AG04449 (cell line): ENCODE measurements around the gene ZMIZ1.

ENCODE experiments used
- CTCF ChIA-PET: fragments of 350-600 bp; formaldehyde crosslinking; extraction: SDS; loops from one replicate; lab custom pipeline; 2021; ENCODE audit warnings: antibody characterized with exemption; lab: Yijun Ruan, JAX
- POLR2A ChIA-PET: fragments of 400-600, 350-600 bp; formaldehyde crosslinking; extraction: SDS; loops from one replicate; lab custom pipeline; 2020; ENCODE audit warnings: antibody characterized with exemption, inconsistent platforms; lab: Yijun Ruan, JAX
- DNase-seq: peaks from one replicate; pipeline ENCODE4 v3.0.0-alpha.2; 2010; ENCODE audit warnings: low read depth, low spot score
- H3K4me3 ChIP-seq: 2 replicates; pipeline ENCODE4 v1.5.1; 2011; ENCODE audit warnings: low read depth, mild to moderate bottlenecking, control low read depth, low read length
- TF ChIP-seq, protein P1 (sequence below): IDR thresholded peaks from one replicate; pipeline ENCODE4 v1.5.1; 2011; ENCODE audit warnings: mild to moderate bottlenecking, moderate library complexity, low read length, control low read depth, inconsistent platforms; ENCODE audit not compliant: insufficient read depth; ENCODE audit errors: missing control alignments

Gene ZMIZ1

DNA sequence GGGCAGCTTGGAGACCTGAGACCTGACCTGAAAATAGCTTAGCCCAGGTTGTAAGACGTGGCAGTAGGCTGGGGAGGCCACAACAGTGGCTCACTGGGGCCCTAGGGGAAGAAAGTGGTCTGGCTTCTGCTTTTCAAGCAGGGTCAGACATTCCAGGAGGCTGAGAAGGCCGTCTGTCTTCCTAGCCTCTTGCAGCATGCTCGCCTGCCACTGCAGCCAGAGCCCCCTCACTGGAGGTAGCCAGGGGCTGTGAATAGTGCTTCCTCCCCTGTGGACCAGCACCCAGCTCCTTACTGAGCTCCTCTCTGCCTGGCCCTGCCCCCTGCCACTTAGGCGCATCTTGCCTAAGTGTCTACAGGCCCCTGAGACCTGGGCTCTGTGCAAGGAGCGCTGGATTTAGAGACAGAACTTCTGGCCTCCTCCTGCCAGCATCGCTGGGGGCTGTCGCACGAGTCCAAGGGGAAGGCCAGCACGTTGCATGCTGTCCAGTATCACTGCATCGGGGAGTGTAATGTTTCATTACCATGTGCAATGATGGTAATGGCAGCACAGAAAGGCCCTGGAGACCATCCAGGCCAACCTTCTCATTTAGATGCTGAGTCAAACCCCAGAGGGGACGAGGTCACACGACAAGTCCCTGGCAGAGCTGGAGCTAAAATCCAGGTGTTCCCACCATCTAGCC is 12.7 kb downstream of the ZMIZ1 start:
- no peak overlapping the region; the same call in 1 of the 2 replicates for H3K4me3 ChIP-seq
- peak; percentile 84 for DNase-seq
- CTCF ChIA-PET, result interaction anchor here (0.7 to 4.2 kb wide), 5 partner anchors 11 to 1034 kb away, joined by 3 to 49 read pairs (median 4); no protein-coding TSS in a partner anchor
- TF ChIP-seq, protein P1, sequence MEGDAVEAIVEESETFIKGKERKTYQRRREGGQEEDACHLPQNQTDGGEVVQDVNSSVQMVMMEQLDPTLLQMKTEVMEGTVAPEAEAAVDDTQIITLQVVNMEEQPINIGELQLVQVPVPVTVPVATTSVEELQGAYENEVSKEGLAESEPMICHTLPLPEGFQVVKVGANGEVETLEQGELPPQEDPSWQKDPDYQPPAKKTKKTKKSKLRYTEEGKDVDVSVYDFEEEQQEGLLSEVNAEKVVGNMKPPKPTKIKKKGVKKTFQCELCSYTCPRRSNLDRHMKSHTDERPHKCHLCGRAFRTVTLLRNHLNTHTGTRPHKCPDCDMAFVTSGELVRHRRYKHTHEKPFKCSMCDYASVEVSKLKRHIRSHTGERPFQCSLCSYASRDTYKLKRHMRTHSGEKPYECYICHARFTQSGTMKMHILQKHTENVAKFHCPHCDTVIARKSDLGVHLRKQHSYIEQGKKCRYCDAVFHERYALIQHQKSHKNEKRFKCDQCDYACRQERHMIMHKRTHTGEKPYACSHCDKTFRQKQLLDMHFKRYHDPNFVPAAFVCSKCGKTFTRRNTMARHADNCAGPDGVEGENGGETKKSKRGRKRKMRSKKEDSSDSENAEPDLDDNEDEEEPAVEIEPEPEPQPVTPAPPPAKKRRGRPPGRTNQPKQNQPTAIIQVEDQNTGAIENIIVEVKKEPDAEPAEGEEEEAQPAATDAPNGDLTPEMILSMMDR, result no peak
- POLR2A ChIA-PET, result interaction anchor here (1.3 to 1.4 kb wide), 3 partner anchors 12 to 70 kb away, joined by 3 to 4 read pairs (median 4); no protein-coding TSS in a partner anchor

DNA sequence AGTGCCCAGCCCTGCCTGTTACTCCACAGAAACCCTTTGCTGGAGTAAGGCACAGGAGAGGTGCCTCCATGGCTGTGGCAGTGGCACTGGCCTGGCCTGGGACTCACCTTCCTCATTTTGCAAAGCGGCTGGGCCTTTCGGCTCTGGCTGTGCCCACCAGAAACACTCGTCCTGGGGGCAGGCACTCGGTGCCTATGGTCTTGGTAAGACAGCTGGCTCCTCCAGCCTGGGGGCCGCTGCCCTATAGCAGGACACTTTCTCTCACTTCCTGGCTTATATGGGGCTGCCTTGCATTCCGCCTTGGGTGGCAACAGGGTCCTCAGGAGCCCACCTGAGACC is 13.2 kb downstream of the ZMIZ1 start:
- no peak for DNase-seq
- ChIA-PET POLR2A (interaction anchor here (1.3 to 1.4 kb wide), 2 partner anchors 57 to 69 kb away, joined by 3 to 4 read pairs; no protein-coding TSS in a partner anchor), CTCF (interaction anchor here (0.7 to 4.2 kb wide), 4 partner anchors 12 to 1034 kb away, joined by 3 to 49 read pairs (median 8); no protein-coding TSS in a partner anchor)
- no peak overlapping the region for H3K4me3 ChIP-seq
- TF ChIP-seq, protein P1, result no peak

DNA sequence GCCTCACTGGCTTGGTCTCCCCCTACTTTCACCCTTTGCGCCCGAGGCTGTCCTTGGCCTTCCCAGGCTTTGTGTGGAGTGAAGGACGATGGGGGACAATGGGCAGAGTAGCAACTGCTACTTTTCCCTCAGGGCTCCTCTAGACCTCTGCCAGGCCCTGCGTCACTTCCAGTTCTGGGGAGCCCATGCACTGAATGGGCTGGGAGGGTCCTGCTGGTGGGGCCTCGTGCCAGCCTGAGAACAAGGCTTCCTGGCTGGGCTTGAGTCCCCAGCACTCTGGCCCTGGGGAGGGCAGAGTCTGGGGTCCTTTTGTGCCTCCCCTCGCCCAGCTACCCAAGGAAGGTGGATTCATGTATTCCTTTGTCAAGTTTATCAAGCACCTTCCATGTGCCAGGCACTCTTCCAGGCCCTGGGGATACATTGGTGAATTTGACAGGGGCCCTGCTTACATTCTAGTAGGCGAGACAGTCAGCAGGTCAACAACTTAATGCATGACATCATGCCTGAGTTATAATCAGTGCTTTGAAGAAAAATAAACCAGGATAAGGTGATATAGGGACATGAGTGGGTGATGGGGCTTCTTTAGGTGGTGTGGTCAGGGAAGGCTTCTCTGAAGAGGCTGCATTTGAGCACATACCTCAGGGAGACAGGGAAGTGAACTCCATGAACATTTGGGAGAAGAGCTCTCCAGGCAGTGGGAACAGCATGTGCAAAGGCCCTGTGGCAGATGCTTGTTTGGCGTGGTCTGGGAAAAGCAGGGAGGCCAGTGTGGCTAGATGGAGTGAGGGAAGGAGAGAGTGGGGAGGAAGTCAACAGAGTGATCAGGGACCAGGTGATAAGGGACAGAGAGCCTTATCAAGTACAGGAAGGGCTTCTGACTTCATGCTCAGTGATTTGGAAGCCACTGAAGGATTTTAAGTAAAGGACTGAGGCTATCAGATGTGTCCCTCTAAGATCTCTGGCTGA is 14.1 kb downstream of the ZMIZ1 start:
- CTCF ChIA-PET, result interaction anchor here (1.5 to 2.7 kb wide), 2 partner anchors 13 to 113 kb away, joined by 7 to 11 read pairs; no protein-coding TSS in a partner anchor
- H3K4me3 ChIP-seq, result no peak overlapping the region
- POLR2A ChIA-PET, result interaction anchor here (0.6 kb wide), 1 partner anchor 181 kb away, joined by 3 read pairs; no protein-coding TSS in a partner anchor
- no peak for DNase-seq
- TF ChIP-seq, protein P1, result no peak

DNA sequence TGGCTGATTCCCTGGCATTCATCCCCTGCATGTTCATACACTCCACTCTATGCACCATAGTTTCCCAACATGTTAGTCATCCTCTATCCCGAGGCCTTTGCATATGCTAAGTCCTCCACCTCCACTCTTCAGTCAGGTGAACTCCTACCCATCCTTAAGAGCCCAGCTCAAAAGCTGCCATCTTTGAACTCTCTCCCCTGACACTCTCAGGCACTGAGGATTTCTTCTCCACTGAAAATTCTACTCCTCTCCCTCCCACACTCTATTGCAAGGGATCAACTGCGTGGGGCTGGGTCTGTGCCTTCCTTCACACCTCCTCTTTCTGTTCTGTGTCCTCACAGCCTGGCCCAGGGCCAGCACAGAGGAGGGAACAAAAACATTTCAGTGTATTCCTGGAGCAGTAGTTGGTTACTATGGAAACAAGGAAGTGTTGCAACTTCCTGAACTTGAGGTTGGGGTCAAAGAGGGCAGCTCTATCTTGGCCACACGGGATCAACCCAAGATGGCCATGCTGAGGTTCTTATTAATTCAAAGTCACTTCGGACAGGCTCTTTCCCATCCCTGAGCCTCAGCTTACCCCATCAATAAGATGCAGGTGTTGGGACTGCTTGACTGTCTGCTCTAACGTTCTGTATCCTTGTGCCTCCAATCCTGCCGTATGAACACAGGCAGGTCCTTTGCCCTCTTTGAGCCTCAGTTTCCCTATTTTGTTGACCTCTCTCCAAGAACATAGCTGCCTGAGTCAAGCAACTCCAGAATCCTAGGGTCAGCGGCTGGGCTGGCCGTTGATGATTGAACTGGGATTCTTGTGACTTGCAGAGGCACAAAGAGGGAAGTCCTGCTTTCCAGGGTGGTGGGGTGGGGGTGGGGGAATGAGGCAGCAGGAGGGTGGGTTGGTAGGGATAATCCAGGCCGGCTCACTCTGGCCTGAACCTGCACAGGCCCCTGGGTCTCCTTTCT is 15.5 kb downstream of the ZMIZ1 start:
- TF ChIP-seq, protein P1, result no peak
- CTCF ChIA-PET, result interaction anchor here (1.0 to 2.5 kb wide), 5 partner anchors 8 to 112 kb away, joined by 3 to 7 read pairs (median 4); no protein-coding TSS in a partner anchor
- POLR2A ChIA-PET, result no interaction called here
- no peak overlapping the region for H3K4me3 ChIP-seq
- DNase-seq, result no peak

DNA sequence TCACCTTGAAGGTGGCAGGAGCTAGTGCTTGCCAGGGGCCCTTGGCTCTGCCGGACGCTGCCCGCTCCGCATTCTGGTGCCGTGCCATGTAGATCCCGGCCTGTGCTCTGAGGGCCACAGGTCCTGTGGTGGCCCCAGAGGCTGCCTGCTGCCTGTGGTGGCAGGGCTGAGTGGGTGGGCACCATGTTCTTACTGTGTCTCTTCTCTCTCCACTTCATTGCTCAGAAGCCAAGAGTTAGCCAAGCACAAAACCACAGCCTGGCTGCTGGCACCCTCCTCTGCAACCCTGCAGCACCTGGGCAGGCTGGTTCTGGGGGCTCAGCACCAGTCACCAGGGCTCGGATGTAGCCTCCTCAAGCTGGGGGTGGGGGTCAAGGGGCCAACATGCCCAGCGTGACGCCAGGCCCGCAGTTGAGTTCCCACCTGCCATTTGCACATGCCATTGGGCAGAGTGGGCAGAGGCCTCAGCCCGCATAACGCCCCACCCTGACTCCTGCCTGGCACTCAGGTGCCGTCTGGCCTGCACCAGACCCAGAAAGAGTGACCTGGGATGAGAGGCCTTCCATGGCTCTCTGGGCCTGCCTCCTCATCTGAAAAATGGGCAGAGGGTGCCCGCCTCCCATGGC is 16.3 kb downstream of the ZMIZ1 start:
- TF ChIP-seq, protein P1, result no peak
- H3K4me3 ChIP-seq, result no peak overlapping the region
- CTCF ChIA-PET, result interaction anchor here (1.2 to 2.5 kb wide), 3 partner anchors 8 to 110 kb away, joined by 3 to 7 read pairs (median 4); no protein-coding TSS in a partner anchor
- POLR2A ChIA-PET, result interaction anchor here (0.5 kb wide), 1 partner anchor 130 kb away, joined by 3 read pairs; no protein-coding TSS in a partner anchor
- DNase-seq, result no peak
